ENCODE data around the gene WDR82. TPM values are rescaled to one million over a fixed set of nuclear protein-coding genes. Genes with fewer than 3 reads are reported as not detected.
A peak's percentile ranks its signal among the peaks of the same experiment; 100 is the strongest.
"Not testable (repeated sequence)": the region's sequence is repeated elsewhere in the genome, so short reads cannot be mapped to it uniquely, and the experiment has no call there.

WDR82 gene
- total RNA-seq, 4 donors from 2014 or later = 29.7 to 44.0 (median 38.3) TPM

DNA sequence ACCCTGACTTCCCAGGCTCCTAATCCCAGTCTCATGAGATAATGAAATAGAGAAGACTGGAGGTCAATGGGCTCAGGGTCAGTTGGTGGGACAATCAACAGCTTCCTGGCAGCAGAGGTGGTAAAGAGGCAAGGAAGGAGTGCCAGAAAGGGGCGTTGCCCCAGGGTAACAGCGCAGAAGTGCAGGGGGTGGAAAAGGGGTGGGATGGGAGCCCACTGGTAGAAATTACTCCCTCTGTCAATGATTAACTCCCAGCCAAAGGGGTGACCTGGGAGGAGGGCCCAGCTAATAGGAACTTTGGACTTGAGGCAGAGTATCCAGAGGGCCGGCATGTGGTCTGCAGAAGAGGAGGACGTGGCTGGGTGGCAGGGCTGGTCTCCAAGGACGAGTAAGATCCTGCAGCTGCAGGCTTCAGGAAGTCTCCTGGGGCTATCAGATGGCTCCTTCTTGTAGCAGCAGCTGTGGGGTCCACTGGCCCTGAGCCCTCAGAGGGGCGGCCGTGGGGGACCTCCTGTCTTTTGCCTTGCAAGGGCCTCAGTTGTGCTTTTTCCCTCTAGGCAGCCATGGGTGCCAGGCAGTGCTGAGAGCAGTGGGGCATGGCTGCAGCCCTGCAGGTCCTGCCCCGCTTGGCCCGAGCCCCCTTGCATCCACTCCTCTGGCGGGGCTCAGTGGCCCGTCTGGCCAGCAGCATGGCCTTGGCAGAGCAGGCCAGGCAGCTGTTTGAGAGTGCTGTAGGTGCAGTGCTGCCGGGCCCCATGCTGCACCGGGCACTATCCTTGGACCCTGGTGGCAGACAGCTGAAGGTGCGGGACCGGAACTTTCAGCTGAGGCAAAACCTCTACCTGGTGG lies 11.5 kb upstream of the WDR82 start:
- H3K36me3 ChIP-seq = peaks cover 0 to 27% (median 0%) of the 10 kb centered on the region in 3 donors
- TF ChIP-seq POLR2A (IDR thresholded peaks at IDR 0.05) = peak; percentile 34 to 78
- TF ChIP-seq, protein P1, sequence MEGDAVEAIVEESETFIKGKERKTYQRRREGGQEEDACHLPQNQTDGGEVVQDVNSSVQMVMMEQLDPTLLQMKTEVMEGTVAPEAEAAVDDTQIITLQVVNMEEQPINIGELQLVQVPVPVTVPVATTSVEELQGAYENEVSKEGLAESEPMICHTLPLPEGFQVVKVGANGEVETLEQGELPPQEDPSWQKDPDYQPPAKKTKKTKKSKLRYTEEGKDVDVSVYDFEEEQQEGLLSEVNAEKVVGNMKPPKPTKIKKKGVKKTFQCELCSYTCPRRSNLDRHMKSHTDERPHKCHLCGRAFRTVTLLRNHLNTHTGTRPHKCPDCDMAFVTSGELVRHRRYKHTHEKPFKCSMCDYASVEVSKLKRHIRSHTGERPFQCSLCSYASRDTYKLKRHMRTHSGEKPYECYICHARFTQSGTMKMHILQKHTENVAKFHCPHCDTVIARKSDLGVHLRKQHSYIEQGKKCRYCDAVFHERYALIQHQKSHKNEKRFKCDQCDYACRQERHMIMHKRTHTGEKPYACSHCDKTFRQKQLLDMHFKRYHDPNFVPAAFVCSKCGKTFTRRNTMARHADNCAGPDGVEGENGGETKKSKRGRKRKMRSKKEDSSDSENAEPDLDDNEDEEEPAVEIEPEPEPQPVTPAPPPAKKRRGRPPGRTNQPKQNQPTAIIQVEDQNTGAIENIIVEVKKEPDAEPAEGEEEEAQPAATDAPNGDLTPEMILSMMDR (IDR thresholded peaks at IDR 0.05) = peak in 3 of 6 experiments; percentile 23 to 44 (median 27)
- peaks cover 2 to 45% (median 3%) of the 10 kb centered on the region in 4 donors for H3K4me1 ChIP-seq
- H3K27me3 ChIP-seq = no peaks in the 10 kb centered on the region
- H3K4me3 ChIP-seq = peak overlapping the region in 3 of 4 donors; percentile 23 to 64 (median 61)
- peak in 2 of 3 donors; percentile 82 to 88 for DNase-seq
- no peaks in the 10 kb centered on the region for H3K9me3 ChIP-seq
- peak overlapping the region in 3 of 4 donors; percentile 95 to 100 (median 99) for H3K27ac ChIP-seq

GRCh38 chr3:52289338-52289746 lies 10.9 kb upstream of the WDR82 start:
- H3K27me3 ChIP-seq = no peaks in the 10 kb centered on the region
- H3K4me1 ChIP-seq = peaks cover 2 to 49% (median 3%) of the 10 kb centered on the region in 4 donors
- peak overlapping the region in 3 of 4 donors; percentile 95 to 100 (median 99) for H3K27ac ChIP-seq
- peak overlapping the region in 1 of 4 donors; percentile 64 for H3K4me3 ChIP-seq
- no peaks in the 10 kb centered on the region for H3K9me3 ChIP-seq
- DNase-seq = peak in 2 of 3 donors; percentile 66 to 68
- TF ChIP-seq, protein P1 (IDR thresholded peaks at IDR 0.05) = no peak
- TF ChIP-seq POLR2A (IDR thresholded peaks at IDR 0.05) = peak in 1 of 2 donors; percentile 49
- peaks cover 0 to 26% (median 0%) of the 10 kb centered on the region in 3 donors for H3K36me3 ChIP-seq

DNA sequence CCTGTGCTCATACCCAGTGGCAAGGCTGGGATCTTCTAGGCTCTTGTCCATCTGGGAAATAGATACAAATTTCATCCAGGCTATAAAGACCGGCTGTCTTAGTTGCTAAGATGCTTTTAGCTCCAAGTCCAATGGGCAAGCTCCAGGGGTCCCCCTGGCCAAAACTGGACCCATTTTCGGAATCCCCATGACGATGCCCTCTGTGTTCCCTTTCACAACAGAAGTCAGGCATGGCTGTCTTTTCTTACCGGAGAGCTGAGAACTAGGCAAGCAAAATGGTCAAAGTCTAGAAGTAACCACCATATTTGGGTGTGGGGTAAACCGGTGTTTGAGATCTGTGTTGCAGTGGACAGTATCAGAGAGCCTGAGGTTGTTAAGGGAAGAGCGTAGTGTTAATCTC lies 10.2 kb upstream of the WDR82 start:
- Histone ChIP-seq H3K4me1 (peaks cover 2 to 49% (median 3%) of the 10 kb centered on the region in 4 donors), H3K27ac (peak overlapping the region; percentile 95 to 100 (median 99)), H3K27me3 (no peaks in the 10 kb centered on the region), H3K4me3 (peak overlapping the region in 2 of 4 donors; percentile 58 to 70), H3K36me3 (peaks cover 0 to 19% (median 0%) of the 10 kb centered on the region in 3 donors), H3K9me3 (no peaks in the 10 kb centered on the region)
- TF ChIP-seq, protein P1 (IDR thresholded peaks at IDR 0.05) = no peak
- no peak for TF ChIP-seq POLR2A (IDR thresholded peaks at IDR 0.05)
- peak in 2 of 3 donors; percentile 36 to 39 for DNase-seq

DNA sequence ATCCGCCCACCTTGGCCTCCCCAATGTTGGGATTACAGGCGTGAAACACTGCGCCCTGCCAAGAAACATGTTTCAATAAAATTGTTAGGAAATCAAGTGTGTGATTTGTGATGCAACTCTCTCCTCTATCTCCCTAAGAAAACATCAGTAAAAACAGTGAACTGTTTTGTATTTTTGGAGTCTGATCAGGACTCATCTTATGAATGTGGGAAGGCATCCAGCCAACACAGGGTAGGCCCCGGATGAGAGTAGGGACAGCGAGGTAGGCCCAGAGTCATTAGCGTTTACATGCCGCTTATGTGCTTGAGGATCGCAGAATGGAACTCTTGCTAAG lies 8.3 kb upstream of the WDR82 start:
- Histone ChIP-seq H3K27ac (peak overlapping the region; percentile 95 to 100 (median 99)), H3K36me3 (no peaks in the 10 kb centered on the region), H3K4me1 (peaks cover 2 to 48% (median 4%) of the 10 kb centered on the region in 4 donors), H3K9me3 (no peaks in the 10 kb centered on the region), H3K4me3 (peak overlapping the region in 3 of 4 donors; percentile 58 to 78 (median 70)), H3K27me3 (no peaks in the 10 kb centered on the region)
- TF ChIP-seq, protein P1 (IDR thresholded peaks at IDR 0.05) = no peak
- TF ChIP-seq POLR2A (IDR thresholded peaks at IDR 0.05) = no peak
- DNase-seq = peak in 1 of 3 donors; percentile 42

GRCh38 chr3:52284051-52284450 lies 5.6 kb upstream of the WDR82 start:
- H3K36me3 ChIP-seq, H3K27me3 ChIP-seq, H3K9me3 ChIP-seq, H3K4me3 ChIP-seq: not testable (repeated sequence)
- Histone ChIP-seq H3K27ac (peak overlapping the region in 1 of 4 donors; percentile 6), H3K4me1 (peaks cover 0 to 37% (median 8%) of the 10 kb centered on the region in 4 donors)
- DNase-seq = peak in 1 of 3 donors; percentile 39

DNA sequence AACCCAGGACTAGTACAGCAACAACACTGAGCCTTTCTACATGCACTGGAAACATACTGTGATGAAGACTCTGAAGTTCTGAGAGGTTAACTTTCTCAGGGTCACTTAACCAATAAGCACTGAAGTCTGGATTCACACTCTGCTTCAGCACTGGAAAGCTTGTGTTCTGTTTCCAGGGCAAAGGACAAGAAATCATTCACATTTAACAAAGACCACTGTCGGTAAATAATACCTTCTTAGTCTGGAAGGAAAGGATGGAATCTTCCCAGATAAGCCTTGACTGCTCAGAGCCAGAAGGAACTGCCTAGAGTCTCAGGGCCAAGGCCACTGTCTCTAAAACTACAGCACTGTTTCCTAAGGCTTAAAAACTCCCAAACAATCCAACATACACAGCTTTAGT lies 4.9 kb upstream of the WDR82 start:
- Histone ChIP-seq H3K4me1 (peaks cover 0 to 31% (median 9%) of the 10 kb centered on the region in 4 donors), H3K27me3 (no peaks in the 10 kb centered on the region), H3K9me3 (no peaks in the 10 kb centered on the region), H3K27ac (peak overlapping the region; percentile 40 to 59 (median 55)), H3K36me3 (no peaks in the 10 kb centered on the region), H3K4me3 (no peak overlapping the region)
- no peak for DNase-seq
- TF ChIP-seq, protein P1 (IDR thresholded peaks at IDR 0.05) = no peak
- no peak for TF ChIP-seq POLR2A (IDR thresholded peaks at IDR 0.05)

All from Peyer's patch (tissue), 4 donors.